Measurements from ENCODE around the gene CRYZ.

DNA sequence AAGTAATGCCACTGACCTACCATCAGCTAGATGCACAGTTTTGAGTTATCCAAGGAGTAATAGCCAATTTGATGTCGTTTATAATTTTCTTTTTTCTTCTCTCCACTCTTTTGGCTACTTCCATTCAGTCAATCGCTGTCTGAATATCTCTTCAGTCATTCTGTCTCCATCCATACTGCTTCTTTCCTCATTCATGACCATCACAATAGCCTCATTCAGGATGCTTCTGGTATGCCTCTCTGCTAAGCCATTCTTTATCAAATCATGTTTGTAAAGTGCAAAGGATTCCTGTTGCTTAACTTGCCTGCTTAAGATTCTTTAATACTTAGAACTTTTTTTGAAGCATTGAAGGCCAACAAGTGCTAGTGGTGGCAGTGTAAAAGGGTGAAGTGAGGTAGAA, 20.3 kb upstream of the CRYZ start:
- TF ChIP-seq POLR2AphosphoS5 (IDR thresholded peaks at IDR 0.05; ENCODE audit: low read depth, low read length), result no peak
- TF ChIP-seq TAF1 (IDR thresholded peaks at IDR 0.05; ENCODE audit: borderline replicate concordance, insufficient read depth, low read length), result no peak

All from PFSK-1 (cell line).